ENCODE results near the gene IL3. TPM values are rescaled to one million over a fixed set of nuclear protein-coding genes. Genes with fewer than 3 reads are reported as not detected.

Gene IL3
- total and polyA plus RNA-seq, 12 donors = not detected

- WGBS, 2 donors = 86 to 89% methylated on average over 7 of the region's 7 CpGs
- Histone ChIP-seq H3K4me1 (no peaks in the 10 kb centered on the region), H3K27ac (no peak overlapping the region), H3K27me3 (no peaks in the 10 kb centered on the region), H3K9me3 (no peaks in the 10 kb centered on the region), H3K36me3 (no peaks in the 10 kb centered on the region), H3K4me3 (no peak overlapping the region)
- DNase-seq = no peak
- ATAC-seq = no peak
- intact Hi-C loops (cut with DNase I) = no loop called here
- TF ChIP-seq, protein P1, sequence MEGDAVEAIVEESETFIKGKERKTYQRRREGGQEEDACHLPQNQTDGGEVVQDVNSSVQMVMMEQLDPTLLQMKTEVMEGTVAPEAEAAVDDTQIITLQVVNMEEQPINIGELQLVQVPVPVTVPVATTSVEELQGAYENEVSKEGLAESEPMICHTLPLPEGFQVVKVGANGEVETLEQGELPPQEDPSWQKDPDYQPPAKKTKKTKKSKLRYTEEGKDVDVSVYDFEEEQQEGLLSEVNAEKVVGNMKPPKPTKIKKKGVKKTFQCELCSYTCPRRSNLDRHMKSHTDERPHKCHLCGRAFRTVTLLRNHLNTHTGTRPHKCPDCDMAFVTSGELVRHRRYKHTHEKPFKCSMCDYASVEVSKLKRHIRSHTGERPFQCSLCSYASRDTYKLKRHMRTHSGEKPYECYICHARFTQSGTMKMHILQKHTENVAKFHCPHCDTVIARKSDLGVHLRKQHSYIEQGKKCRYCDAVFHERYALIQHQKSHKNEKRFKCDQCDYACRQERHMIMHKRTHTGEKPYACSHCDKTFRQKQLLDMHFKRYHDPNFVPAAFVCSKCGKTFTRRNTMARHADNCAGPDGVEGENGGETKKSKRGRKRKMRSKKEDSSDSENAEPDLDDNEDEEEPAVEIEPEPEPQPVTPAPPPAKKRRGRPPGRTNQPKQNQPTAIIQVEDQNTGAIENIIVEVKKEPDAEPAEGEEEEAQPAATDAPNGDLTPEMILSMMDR (IDR thresholded peaks at IDR 0.05) = no peak
Observed at GRCh38 chr5:132058646-132059042, 1.8 kb upstream of the IL3 start.

- TF ChIP-seq, protein P1 (IDR thresholded peaks at IDR 0.05) = no peak
- H3K9me3 ChIP-seq = no peaks in the 10 kb centered on the region
- no peak overlapping the region for H3K4me3 ChIP-seq
- intact Hi-C loops (cut with DNase I) = no loop called here
- no peak for ATAC-seq
- no peak overlapping the region for H3K27ac ChIP-seq
- no peaks in the 10 kb centered on the region for H3K36me3 ChIP-seq
- WGBS, 2 donors = 76 to 81% methylated on average over 9 of the region's 9 CpGs
- H3K4me1 ChIP-seq = no peaks in the 10 kb centered on the region
- no peaks in the 10 kb centered on the region for H3K27me3 ChIP-seq
- no peak for DNase-seq
Observed at GRCh38 chr5:132059043-132059695, 1.3 kb upstream of the IL3 start.

DNA sequence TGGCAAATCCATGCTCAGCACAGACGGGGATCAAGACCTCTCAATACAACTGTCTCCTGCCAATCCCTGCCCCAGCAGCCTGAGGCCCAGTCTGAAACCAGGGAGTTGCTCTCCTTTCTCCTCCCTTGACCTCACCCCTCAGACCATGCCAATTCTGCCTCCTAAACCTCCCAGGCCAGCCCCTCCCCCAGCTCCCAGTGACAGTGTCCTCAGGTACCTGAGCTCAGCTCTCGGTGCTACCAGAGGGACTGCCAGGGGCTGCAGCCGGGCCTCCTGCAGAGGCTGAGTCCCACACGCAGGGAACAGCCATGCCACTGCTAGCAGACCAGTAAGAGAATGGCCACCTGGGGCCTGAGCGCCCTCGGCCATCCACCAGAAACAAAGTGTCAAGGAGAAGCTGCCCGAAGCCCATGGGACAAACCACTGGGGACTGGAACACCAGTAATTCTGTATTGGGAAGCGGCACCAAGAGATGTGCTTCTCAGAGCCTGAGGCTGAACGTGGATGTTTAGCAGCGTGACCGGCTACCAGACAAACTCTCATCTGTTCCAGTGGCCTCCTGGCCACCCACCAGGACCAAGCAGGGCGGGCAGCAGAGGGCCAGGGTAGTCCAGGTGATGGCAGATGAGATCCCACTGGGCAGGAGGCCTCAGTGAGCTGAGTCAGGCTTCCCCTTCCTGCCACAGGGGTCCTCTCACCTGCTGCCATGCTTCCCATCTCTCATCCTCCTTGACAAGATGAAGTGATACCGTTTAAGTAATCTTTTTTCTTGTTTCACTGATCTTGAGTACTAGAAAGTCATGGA, 557 bp upstream of the IL3 start:
- H3K4me3 ChIP-seq = no peak overlapping the region
- H3K27me3 ChIP-seq = no peaks in the 10 kb centered on the region
- DNase-seq (no peak), ATAC-seq (no peak)
- H3K36me3 ChIP-seq = no peaks in the 10 kb centered on the region
- TF ChIP-seq, protein P1 (IDR thresholded peaks at IDR 0.05) = no peak
- H3K27ac ChIP-seq = no peak overlapping the region
- intact Hi-C loops (cut with DNase I) = loop anchor here in 8 of 10 donors (5.0 to 10.0 kb wide), 10 partner anchors 72 to 473 kb away; no protein-coding TSS in a partner anchor
- H3K4me1 ChIP-seq = peaks cover 0 to 4% (median 0%) of the 10 kb centered on the region in 9 donors
- no peaks in the 10 kb centered on the region for H3K9me3 ChIP-seq
- 87 to 89% methylated on average over 13 of the region's 13 CpGs for WGBS, 2 donors

DNA sequence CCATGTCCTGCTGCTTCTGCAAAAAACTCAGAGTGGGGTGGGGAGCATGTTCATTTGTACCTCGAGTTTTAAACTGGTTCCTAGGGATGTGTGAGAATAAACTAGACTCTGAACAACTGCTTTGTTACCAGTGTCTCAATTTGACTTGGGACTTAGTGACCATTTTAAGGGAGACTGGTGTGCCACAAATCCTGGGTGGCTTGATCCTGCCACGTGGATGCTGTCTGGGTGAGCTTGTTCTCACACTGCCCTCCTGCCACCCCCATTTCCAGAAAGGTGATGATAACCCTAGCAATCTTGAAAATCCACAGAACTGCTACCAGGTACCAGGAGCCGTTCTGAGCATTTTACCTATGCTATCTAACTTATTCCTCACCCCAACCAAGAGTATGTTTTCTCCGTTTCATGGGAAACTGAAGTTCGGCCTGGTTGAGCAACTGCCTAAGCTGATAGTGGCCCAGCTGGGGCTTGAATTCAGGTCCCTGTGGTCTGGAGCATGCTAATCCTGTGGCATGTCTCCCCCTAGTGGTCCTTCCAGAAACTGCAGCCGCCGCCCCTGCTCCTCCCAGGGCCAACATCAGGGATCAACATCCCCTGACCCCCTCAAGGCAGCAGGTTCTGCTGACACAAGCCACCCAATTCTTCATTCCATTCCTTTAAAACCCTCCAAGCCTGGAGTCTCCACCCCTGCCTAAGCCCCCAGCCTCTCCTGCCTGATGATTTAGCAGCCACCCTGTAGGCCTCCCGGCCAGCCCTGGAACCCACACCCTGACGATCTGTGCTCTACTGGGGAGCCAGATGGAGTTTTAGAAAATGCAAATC, 2.8 kb downstream of the IL3 start:
- WGBS, 2 donors = 41% methylated on average over 9 of the region's 9 CpGs
- Histone ChIP-seq H3K4me3 (no peak overlapping the region), H3K36me3 (no peaks in the 10 kb centered on the region), H3K27ac (no peak overlapping the region), H3K27me3 (no peaks in the 10 kb centered on the region), H3K9me3 (no peaks in the 10 kb centered on the region), H3K4me1 (peaks cover 0 to 8% (median 0%) of the 10 kb centered on the region in 9 donors)
- ATAC-seq (peak; percentile 47 to 78 (median 70)), DNase-seq (peak; percentile 67 to 75)
- TF ChIP-seq, protein P1 (IDR thresholded peaks at IDR 0.05) = peak; percentile 86 to 99 (median 95)
- intact Hi-C loops (cut with DNase I) = loop anchor here in 8 of 10 donors (1.0 to 10.0 kb wide), 11 partner anchors 69 to 476 kb away; no protein-coding TSS in a partner anchor
